ENCODE measurements around the gene LAMA2. TPM values are rescaled to one million over a fixed set of nuclear protein-coding genes. Genes with fewer than 3 reads are reported as not detected.

The LAMA2 gene
- total RNA-seq, 2 experiments from 2014 or later, result 0.69 to 1.5 TPM

GRCh38 chr6:129390900-129391299, 508.0 kb downstream of the LAMA2 start:
- H3K9me3 Mint-ChIP-seq, result peaks cover 4% of the 10 kb centered on the region
- DNase-seq, result no peak
- H3K27ac Mint-ChIP-seq, result no peak overlapping the region
- H3K4me3 Mint-ChIP-seq, result no peak overlapping the region
- no peaks in the 10 kb centered on the region for H3K36me3 Mint-ChIP-seq (ENCODE audit: low read depth)
- no peak for ATAC-seq
- TF ChIP-seq CTCF (IDR thresholded peaks at IDR 0.05), result no peak
- H3K27me3 Mint-ChIP-seq, result peaks cover 19% of the 10 kb centered on the region
- CTCF ChIA-PET, result no interaction called here
- peaks cover 2% of the 10 kb centered on the region for H3K4me1 Mint-ChIP-seq (ENCODE audit: low read depth)
- POLR2A ChIA-PET, result no interaction called here
- intact Hi-C loops (cut with micrococcal nuclease), result no loop called here

DNA sequence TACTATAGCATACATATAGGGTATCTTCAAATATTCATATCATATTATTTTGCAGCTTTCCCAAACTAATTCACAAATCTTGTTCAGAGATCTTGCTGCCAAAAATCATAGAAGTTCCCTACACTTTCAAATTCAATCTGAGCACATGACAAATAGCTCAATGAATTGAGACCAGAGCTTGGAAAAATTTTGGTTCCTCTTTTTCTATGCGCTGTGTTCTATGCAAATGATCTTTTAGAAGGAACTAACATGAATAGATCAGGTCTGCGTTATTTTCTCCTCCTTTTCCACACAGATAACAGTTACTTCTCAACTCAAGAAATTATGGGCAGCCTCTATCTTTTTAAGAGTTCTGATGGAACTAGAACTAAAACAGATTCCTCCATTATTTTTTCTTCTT, 510.7 kb downstream of the LAMA2 start:
- intact Hi-C loops (cut with micrococcal nuclease), result no loop called here
- ATAC-seq, result no peak
- H3K36me3 Mint-ChIP-seq (ENCODE audit: low read depth), result no peaks in the 10 kb centered on the region
- DNase-seq, result no peak
- CTCF ChIA-PET, result interaction anchor here (1.5 kb wide), 1 partner anchor 23 kb away, joined by 3 read pairs; no protein-coding TSS in a partner anchor
- no peaks in the 10 kb centered on the region for H3K9me3 Mint-ChIP-seq
- H3K27ac Mint-ChIP-seq, result no peak overlapping the region
- H3K27me3 Mint-ChIP-seq, result peaks cover 17% of the 10 kb centered on the region
- no peak overlapping the region for H3K4me3 Mint-ChIP-seq
- peaks cover 2% of the 10 kb centered on the region for H3K4me1 Mint-ChIP-seq (ENCODE audit: low read depth)
- POLR2A ChIA-PET, result no interaction called here
- no peak for TF ChIP-seq CTCF (IDR thresholded peaks at IDR 0.05)

DNA sequence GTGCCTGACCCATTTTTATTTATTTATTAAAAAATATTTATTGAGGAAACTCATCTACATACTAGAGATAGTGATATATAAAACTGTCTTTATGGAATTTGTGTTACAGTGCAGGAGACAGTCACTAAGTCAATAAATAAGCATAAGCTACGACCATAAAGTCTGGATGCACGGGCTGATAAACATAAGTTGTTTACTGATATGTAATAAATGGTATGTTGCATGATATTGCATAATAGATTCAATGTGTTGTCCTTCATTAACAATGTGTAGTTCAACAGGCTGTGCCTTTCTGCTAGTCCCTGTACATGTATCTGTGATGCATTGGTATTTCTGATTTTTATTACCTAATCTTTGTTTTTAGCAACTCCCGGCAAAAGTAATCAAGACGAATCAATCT, 515.8 kb downstream of the LAMA2 start:
- ATAC-seq (no peak), DNase-seq (no peak)
- POLR2A ChIA-PET, result no interaction called here
- H3K9me3 Mint-ChIP-seq, result no peaks in the 10 kb centered on the region
- H3K27me3 Mint-ChIP-seq, result peaks cover 11% of the 10 kb centered on the region
- H3K4me3 Mint-ChIP-seq, result no peak overlapping the region
- CTCF ChIA-PET, result interaction anchor here (4.6 kb wide), 1 partner anchor 29 kb away, joined by 15 read pairs; no protein-coding TSS in a partner anchor
- H3K27ac Mint-ChIP-seq, result no peak overlapping the region
- H3K4me1 Mint-ChIP-seq (ENCODE audit: low read depth), result no peaks in the 10 kb centered on the region
- intact Hi-C loops (cut with micrococcal nuclease), result no loop called here
- TF ChIP-seq CTCF (IDR thresholded peaks at IDR 0.05), result no peak
- no peaks in the 10 kb centered on the region for H3K36me3 Mint-ChIP-seq (ENCODE audit: low read depth)

GRCh38 chr6:129402244-129402643, 519.3 kb downstream of the LAMA2 start:
- ChIA-PET CTCF (interaction anchor here (0.8 to 1.0 kb wide), 2 partner anchors 14 to 195 kb away, joined by 3 read pairs; no protein-coding TSS in a partner anchor), POLR2A (no interaction called here)
- intact Hi-C loops (cut with micrococcal nuclease), result no loop called here
- H3K27ac Mint-ChIP-seq, result no peak overlapping the region
- ATAC-seq, result no peak
- H3K9me3 Mint-ChIP-seq, result no peaks in the 10 kb centered on the region
- no peaks in the 10 kb centered on the region for H3K27me3 Mint-ChIP-seq
- no peak overlapping the region for H3K4me3 Mint-ChIP-seq
- DNase-seq, result no peak
- TF ChIP-seq CTCF (IDR thresholded peaks at IDR 0.05), result no peak
- no peaks in the 10 kb centered on the region for H3K36me3 Mint-ChIP-seq (ENCODE audit: low read depth)
- peaks cover 5% of the 10 kb centered on the region for H3K4me1 Mint-ChIP-seq (ENCODE audit: low read depth)

DNA sequence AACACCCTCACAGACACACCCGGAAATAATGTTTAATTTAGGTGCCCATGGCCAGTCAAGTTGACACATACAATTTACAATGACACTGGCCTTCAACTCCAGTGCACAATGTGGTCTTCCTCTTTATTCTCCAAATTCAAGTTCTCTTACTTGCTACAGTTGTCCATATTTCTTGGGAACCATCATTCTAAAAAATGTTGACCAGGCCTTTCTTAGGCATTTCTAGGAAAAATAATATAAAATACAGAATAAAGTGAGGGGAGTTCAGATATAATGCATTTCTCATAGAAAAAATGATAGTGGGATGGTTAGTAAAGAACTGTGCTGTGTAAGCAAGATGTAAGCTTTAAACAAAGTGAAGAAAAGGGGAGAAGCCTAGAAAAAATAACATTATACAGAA, 528.2 kb downstream of the LAMA2 start:
- peaks cover under 1% of the 10 kb centered on the region for H3K4me1 Mint-ChIP-seq (ENCODE audit: low read depth)
- TF ChIP-seq CTCF (IDR thresholded peaks at IDR 0.05), result no peak
- intact Hi-C loops (cut with micrococcal nuclease), result no loop called here
- no peak overlapping the region for H3K27ac Mint-ChIP-seq
- H3K36me3 Mint-ChIP-seq (ENCODE audit: low read depth), result no peaks in the 10 kb centered on the region
- no peak for DNase-seq
- no peaks in the 10 kb centered on the region for H3K27me3 Mint-ChIP-seq
- ChIA-PET CTCF (no interaction called here), POLR2A (no interaction called here)
- ATAC-seq, result no peak
- H3K4me3 Mint-ChIP-seq, result no peak overlapping the region
- no peaks in the 10 kb centered on the region for H3K9me3 Mint-ChIP-seq

Data from activated CD8-positive, alpha-beta T cell treated with anti-CD3 and anti-CD28 coated beads for 36 hours (primary cell).